Frontal cortex (tissue), 4 donors: ENCODE measurements around the gene CDKN1C. TPM values are rescaled to one million over a fixed set of nuclear protein-coding genes. Genes with fewer than 3 reads are reported as not detected.
"Not testable (repeated sequence)": the region's sequence is repeated elsewhere in the genome, so short reads cannot be mapped to it uniquely, and the experiment has no call there.

ENCODE experiments used
- DNase-seq, 2 donors: peaks; one replicate each; pipeline ENCODE4 v3.0.0; 2012; ENCODE audit warnings: low spot score in 2 of 2
- FAIRE-seq: peaks from 2 replicates; lab custom pipeline; 2012; peaks lifted over from hg19 to GRCh38; lab: Jason Lieb, UNC
- total RNA-seq: library from RNA; depleted of rRNA; stranded (reverse); fragments of >200 nt; gene quantifications from one replicate; pipeline ENCODE4 v1.2.3, GENCODE V29; 2014
- donor health status: control.
- donor health status: control.
- donor health status: control.

The CDKN1C gene
- total RNA-seq, 1 donor from 2014 or later = 36.7 TPM

GRCh38 chr11:2910401-2910955, 24.9 kb upstream of the CDKN1C start:
- FAIRE-seq (no peak), DNase-seq (no peak)

GRCh38 chr11:2909133-2909902, 23.7 kb upstream of the CDKN1C start:
- DNase-seq = no peak
- FAIRE-seq = no peak

GRCh38 chr11:2908130-2908529, 22.6 kb upstream of the CDKN1C start:
- FAIRE-seq = no peak

GRCh38 chr11:2905299-2905698, 19.7 kb upstream of the CDKN1C start:
- not testable (repeated sequence) for DNase-seq, FAIRE-seq

More at GRCh38 chr11:2908130-2908529, 22.6 kb upstream of the CDKN1C start:
- DNase-seq = no peak

- no peak for FAIRE-seq
- DNase-seq = no peak
These were observed 18.8 kb upstream of the CDKN1C start for GRCh38 chr11:2904153-2905052.

GRCh38 chr11:2903672-2904011, 18.1 kb upstream of the CDKN1C start:
- FAIRE-seq = no peak
- no peak for DNase-seq

- DNase-seq (no peak), FAIRE-seq (no peak)
These were observed 17.5 kb upstream of the CDKN1C start for GRCh38 chr11:2902784-2903671.

- FAIRE-seq = no peak
- DNase-seq = peak; percentile 83 to 91
These were observed 16.5 kb upstream of the CDKN1C start for GRCh38 chr11:2901854-2902783.

- FAIRE-seq (no peak), DNase-seq (no peak)
These were observed 15.7 kb upstream of the CDKN1C start for GRCh38 chr11:2901196-2901796.

- no peak for FAIRE-seq
- no peak for DNase-seq
These were observed 13.7 kb upstream of the CDKN1C start for GRCh38 chr11:2899080-2899783.

- no peak for DNase-seq
- no peak for FAIRE-seq
These were observed 12.9 kb upstream of the CDKN1C start for GRCh38 chr11:2898366-2899079.

GRCh38 chr11:2897048-2897447, 11.5 kb upstream of the CDKN1C start:
- no peak for DNase-seq
- no peak for FAIRE-seq

- no peak for FAIRE-seq
- no peak for DNase-seq
These were observed 10.5 kb upstream of the CDKN1C start for GRCh38 chr11:2896047-2896446.

GRCh38 chr11:2893935-2894334, 8.4 kb upstream of the CDKN1C start:
- DNase-seq (no peak), FAIRE-seq (no peak)

- no peak for FAIRE-seq
- no peak for DNase-seq
These were observed 7.5 kb upstream of the CDKN1C start for GRCh38 chr11:2892967-2893528.

GRCh38 chr11:2892215-2892966, 6.8 kb upstream of the CDKN1C start:
- FAIRE-seq = no peak
- DNase-seq = peak; percentile 80 to 83
